Stimulated activated CD8-positive, alpha-beta memory T cell treated with anti-CD3 and anti-CD28 coated beads, Interleukin-15, amount 100 ng/mL, for 24 hours (primary cell): Measurements from ENCODE around the gene FOXJ1.

Experiments
- DNase-seq: peaks from one replicate; pipeline ENCODE4 v3.0.0-alpha.2; 2020; ENCODE audit warnings: low read depth

FOXJ1 gene

DNA sequence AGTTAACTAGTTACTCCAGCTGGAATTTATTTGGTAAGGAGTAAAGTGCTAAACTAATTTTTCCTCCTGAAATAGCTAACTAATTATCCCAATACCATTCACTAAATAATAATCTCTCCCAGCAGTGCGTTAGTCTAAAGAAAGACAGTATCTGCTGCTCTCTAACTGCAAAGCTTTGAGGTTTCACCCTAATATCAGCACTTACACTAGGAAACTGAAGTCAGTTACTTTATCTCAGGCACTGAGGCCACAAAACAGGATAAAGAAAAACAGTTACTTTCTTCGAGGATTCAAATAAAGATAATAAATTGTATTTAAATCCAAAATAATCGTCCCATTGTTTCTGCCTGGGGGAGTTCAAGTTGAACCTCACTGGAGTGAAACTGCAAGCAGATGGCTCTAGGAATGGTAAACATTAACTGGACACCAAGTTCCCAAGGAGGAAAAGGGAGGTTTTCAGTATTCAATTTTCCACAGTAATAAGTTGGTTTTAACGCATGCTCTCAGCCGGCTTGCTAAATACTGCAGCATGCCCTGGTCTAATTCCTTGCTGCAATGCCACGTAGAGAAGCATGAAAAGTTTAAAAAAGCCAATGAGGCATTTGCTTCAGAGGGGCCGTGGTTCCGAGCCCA, 20.0 kb upstream of the FOXJ1 start:
- DNase-seq = no peak

DNA sequence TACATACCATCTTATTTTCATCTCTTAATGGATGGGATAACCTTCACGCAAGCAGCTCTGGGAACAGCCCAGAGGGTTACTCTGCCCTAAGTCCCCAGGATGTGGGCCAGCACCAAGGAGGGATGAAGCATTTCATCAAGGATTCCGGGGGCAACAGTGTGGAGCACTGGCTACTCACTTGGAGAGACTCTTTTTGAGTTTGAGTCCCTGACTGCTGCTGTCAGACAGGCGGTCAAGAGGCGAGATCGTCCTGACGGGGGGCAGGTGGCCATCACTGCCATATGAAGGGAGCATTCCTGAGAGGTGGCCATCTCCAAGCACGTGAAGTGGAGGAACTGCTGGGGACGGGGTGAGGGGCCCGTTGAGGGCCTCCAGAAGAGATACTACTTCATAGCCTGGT, 18.1 kb upstream of the FOXJ1 start:
- DNase-seq = no peak

DNA sequence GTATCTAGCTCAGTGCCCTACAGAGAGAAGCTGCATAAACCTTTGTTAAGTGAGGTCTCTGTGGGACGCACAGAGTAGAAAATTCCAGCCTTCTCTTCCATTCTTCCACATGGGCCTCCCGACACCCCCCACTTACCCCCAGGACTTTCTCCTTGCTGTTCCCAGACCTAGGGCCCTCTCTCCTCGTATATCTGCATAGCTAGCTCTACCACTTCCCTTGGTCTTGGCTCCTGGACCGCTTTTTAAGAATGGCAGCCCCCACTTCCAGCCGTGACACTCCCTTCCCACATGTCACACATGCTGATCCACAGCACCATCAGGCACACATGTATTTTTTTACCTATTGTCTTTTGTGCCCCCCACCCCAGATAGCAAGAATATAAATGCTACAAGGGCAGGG, 16.7 kb upstream of the FOXJ1 start:
- DNase-seq = no peak

DNA sequence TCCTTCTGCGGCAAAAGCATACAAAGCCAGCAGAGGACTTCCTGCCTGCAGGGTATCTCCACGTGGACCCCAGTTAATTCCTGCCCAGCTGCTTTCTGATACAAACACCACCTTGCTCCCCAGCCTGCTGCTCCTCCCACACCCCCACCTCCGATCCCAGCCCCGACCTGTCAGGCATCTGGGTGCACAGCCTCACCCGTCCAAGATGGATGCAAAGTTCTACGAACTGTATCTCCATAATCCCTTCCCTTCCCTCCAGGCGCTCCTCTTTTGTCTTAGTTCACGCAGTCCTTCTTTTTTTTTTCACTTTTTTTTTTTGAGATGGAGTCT, 15.6 kb upstream of the FOXJ1 start:
- no peak for DNase-seq

DNA sequence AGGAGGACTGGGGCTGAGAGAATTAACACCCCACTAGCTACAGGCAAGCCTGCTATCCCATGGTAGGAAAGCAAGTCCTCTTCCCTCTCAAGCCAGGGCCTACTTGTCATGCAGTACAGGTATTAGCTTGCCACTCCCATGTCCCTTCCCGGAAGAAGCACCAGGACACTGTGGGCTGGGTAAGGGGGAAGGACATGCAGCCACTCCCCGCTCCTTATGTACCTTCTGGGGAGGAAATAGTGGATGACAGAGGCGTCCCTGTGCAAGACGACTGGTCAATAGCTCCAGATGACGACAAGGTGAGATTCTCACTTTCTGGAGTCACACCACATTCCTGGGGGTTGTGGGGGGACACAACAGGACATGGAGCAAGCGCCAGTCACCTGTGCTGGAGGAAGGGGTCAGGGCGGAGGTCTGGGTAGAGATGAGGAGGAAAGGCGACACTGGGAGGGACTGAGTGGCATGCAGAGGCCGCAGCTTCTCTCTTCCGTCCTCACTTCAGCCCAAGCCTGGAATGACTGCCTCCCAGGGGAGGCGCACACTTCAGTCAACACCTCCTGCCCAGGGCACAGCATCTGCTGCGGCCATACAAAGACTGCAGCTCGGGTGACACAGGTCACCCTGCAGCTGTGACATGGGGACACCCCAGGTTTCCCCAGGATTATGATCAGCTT, 15.1 kb upstream of the FOXJ1 start:
- no peak for DNase-seq

DNA sequence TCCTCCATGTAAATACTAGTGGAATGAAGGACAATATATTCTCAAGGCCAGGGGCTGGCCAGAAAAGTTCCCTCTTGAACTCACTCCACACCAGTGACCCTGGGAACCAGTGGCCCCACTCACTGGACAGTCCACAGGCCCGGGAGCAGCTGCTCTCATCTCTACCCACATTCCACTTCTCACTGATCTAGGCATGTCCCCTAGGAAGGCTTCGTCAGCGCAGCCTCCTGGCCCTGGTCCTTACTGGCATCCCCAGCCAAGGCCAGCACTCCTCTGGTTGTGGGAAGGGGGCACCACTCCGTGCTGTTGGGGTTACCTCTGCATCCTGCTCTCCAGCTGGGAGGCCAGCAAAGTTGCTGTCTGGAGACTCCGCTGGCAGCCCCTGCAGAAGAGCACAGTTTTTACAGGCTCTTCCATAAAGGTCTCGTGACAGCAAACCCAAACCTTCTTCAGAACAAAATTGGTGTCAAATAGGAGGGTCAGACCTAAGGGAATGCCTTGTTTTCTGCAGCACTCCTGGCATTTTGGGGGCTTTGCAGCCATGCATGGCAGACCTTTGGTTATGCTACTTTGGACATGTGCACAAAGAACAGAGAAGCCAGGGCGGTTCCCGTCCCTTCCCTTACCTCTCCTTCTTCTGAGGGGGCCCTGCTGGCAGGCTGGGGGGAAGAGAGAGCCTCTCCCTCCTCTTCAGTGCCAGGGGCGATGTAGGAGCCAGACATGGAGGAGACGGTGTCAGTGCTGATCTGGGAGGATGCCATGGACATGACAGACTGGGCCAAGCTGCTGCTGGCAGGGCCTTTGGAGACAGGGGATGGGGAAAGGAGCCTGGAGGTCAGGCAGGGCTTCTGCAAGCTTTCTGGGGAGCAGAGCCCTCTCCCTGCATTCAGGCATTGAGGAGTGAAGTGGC, 14.1 kb upstream of the FOXJ1 start:
- DNase-seq = no peak

DNA sequence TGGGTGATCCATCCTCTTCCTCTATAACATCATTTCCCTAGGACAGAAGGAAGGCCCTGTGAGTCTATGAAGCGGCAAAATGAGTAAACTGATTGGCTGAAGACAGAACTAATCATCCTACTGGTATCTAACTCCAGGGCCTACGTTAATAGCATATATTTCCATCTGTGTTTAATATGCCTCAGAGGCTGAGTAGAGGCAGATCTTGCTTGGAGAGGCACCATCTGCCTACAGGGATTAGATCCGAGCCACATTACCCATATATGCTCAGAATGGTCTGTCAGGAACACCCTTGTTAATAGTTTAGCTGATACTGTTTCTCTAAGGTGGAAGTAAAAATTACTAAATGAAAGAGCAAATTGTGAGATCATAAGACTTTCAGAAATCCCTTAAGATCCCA, 13.2 kb upstream of the FOXJ1 start:
- no peak for DNase-seq

DNA sequence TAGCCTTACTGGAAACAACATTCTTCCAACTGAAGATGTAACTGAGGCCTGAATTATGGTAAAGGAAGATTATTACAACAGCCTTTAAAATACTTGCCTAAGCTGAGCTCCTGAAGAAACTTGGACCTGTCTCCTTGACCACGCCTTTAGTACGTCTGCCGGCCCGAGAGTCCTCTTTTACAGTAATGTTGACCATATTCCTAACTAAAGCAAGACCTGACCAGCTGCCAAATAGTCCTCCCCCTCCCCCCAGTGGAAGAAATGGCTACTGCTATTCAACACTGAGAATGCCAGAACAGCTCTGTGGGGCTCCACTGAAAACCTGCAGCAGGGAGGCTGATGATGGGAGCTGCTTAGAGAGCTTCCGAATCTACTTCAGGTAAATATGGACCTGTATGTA, 12.6 kb upstream of the FOXJ1 start:
- DNase-seq = no peak

DNA sequence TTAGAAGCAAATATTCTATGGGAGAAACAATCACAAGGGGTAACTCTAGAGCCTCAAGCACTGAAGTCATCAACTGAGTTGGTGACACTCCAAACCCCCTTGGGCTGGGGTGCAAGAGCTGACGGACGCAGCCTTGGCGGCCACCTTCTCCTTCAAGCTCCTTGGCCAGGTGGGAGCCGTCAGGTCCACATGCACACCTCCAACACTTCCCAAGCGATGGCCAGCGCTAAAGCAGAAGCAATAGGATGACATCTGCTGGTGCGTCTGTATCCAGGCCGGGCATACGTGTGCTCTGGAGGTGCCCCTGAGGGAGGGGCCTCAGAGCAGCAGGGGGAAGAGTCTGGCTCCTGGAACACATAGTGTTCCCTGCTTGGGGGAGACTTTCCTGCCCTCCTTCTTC, 12.2 kb upstream of the FOXJ1 start:
- DNase-seq = no peak

DNA sequence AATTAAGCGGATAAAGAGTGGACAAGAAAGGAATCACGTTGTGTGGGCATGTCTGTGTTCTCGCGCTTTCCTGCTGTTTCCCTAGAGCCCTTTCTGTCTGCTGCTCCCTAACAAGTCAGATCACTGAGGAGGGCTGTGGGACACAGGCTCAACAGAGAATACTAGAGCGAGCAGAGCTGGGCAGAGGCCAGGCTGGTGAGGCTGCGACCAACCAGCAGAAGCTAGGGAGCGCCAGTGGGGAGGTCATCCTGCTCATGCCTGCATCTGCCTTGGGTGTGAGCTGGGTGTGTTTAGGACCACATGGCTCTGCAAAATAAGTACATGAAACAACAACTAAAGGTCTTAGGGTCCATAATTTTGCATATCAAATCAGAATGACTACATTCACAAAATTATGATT, 11.5 kb upstream of the FOXJ1 start:
- no peak for DNase-seq

DNA sequence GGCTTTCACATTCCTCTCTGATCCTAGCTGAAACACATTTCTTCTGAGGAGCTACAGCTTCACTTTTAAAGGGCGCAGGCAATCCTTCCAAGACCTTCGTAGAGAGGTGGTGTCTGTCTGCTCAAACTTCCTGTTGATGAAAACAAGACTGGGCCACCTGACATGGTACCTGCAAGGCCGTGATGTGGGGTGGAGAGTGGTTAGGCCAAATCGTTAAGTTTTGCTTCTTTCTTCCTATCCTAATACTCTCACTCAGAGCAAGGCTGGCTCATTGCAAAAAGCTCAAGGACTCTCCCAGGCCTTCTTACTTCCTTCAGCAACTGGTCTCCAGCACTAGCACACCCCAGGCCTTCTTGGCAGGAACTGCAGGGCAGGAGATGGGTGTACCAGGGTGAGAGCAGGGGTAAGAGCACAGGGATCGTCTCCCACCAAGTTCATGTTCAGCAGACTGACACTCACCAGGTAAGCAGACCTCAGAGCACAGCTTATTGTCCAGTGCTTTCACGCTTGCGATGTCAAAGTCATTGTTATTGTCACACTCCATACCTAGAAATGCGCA, 10.9 kb upstream of the FOXJ1 start:
- DNase-seq = no peak

DNA sequence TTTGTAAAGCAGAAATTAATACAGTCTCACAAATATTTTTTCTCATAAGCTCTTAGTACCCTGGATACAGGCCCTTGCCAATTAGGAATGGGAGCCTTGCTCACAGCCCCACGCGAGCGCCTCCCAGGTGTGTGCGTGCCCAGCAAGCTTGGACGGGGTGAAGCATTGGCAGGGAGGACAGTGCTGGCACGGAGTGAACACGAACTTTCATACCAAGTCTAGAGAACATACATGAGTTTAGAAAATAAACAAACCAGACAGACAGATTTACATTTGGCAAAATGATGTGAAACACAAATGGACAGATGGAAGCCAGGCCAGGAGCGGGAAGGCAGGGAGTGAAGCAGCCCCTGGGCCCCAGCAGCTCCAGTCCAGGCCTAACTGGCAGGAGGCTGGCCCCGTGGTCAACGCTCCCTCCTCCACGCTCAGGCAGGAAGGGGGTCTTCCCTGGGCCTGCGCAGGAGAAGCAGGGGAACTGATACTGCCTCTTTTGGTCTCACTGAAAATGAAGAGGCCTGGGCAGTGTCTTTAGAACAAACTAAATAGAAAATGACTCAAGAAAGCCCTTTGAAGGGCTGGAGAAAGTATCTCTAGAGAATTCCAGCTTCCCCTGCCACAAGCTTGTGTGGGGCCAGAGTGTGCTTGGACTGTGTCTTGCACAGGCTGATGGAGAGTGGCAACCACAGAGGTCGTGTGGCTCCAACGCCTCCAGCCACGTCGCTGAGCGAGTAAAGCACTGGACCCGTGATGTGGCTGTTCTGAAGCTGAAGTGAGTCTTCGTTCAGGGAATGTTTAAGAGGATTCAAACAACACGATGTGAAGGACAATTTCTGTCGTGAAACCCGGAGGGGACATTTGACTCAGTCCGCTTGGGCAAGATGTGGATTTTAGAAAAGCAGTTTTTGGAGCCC, 9.9 kb upstream of the FOXJ1 start:
- DNase-seq = no peak

DNA sequence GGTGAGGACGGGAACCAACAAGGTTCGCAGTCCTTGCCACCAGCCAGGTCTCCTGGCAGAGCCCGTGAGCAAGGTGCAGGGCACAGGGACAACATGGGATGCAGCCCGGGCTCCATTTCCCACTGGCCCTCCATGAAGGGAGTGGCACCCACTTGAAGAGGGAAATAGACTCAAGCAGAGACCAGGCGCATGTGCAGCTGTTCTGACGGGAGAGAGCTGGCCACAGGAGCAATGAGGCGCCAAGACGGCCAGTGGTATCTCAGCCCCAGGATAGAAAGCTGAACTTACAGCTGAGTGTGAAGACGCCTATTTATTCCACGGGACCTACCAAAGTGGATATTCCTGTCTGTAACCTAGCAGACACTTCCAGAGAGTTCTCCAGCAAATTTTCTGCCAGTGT, 8.2 kb upstream of the FOXJ1 start:
- no peak for DNase-seq

DNA sequence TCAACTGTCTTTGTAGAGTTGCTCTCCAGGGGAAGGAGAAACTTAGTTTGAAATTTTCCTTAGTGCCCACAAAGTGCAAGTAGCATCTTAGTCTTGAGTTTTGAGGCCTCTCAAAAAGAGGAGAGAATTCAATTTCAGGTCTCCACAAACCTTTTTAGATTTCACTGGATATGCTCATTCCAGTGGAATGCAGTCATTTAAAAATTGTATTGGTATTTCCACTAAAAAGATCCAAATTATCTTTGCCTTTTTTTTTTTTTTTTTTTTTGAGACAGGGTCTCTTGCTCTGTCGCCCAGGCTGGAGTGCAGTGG, 6.9 kb upstream of the FOXJ1 start:
- no peak for DNase-seq

DNA sequence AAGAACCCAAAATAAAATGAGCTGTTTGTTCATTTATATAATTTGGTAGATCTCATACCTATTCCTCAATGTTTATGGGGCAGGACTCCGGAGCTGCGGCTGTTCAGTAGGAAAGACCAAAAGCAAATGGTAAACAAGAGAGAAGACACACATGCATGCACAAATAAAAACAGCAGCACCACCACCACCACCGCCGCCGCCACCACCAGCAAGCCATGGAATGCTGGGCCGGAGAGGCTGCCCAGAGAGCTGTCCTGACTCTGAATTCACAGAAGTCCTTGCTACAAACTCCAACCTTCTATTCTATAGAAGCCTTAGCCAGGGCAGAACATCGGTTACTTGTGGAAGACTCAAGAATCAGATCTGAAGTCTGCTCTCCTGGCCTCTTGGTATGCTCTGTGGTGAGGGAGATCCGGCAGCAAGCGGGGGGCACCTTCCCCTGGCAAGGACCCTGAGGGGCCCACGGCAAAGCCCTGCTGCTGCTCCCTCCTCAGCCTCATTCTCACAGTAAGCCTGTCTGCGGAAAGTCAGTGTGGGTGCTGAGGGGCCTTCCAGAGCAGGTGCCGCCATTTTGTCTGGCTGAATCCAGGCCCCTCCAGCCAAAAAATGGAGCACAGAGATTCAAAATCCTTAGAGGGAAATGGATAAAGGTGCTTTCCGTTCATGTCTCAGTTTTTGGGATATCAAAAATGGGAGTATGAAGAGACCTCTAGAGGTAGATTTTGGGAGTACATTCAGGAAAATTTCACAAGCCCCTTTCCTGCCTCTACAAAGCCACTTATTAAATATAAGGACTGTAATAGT, 6.4 kb upstream of the FOXJ1 start:
- no peak for DNase-seq

DNA sequence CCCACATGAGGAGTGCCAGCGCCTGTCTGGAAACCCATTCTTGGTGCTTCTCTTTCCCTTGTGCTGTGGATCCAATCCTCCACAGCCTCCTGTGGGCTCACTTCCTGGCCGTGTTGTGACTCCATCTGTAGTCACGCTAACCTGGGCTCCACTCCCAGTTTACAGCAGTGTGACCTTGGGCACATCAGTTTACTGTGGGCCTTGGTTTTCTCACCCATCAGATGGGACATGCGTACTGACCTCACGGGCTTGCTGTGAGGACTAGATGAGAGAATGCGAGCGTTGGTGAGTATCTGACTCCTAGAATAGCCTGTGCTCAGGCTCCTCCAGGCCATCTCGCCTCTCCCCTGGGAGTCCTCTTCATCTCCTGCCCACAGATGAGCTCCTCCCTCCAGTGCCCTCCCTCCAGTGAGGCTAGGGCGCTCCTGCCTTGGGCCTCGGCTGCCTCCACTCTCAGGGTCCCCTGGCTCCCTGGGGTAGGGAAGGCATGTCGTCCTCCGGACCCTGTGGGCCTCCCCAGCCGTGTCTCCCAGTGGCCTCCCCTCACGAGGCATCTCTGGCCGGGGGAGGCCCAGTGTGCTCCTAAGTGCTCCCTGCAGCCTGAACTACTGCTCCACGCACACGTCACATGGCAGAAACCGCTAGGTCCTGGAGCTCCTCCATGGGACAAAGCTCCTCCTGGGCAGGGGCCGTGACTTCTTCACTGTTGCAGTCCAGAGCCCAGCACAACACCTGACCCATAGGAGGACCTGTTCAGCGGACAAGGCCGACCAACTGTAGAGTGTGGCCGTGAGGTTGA, 5.2 kb upstream of the FOXJ1 start:
- DNase-seq = no peak

DNA sequence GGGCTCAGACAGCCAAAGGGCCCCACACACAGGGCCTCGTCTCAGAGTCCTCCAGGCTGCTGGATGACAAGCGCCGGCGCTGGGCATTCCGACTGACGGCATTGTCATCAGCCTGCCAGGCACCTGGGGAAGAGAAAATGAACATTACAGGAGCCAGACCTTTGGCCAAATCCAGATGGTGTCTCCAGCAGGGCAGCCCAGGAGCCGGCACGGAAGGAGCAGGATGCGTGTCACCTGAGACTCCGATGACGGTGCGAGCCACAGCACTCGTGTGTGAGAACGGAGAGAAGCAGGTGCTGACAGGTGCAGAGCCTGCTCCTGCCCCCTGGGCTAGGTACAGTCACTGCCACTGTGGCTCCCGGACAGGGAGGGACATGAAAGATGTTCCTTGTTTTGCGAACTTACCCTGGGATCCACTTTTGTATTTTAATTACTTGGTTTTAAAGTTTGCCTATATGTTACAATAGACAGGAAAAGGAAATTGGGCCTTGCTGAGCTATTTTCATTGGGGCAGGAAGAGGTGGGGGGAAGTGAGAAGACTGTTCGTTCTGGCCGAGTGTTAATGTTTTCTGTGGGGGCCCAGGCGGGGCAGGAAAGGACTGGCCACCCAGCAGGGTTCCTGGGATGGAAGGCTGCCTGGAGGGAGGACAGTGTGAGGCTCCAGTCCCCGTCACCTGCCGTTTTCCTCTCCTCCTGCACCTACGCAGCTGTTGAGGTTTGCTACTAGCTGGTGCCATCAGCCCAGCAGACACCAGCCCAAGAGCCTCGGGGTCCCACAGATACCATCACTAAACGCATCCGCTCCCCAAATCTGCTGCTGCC, 4.4 kb upstream of the FOXJ1 start:
- no peak for DNase-seq

DNA sequence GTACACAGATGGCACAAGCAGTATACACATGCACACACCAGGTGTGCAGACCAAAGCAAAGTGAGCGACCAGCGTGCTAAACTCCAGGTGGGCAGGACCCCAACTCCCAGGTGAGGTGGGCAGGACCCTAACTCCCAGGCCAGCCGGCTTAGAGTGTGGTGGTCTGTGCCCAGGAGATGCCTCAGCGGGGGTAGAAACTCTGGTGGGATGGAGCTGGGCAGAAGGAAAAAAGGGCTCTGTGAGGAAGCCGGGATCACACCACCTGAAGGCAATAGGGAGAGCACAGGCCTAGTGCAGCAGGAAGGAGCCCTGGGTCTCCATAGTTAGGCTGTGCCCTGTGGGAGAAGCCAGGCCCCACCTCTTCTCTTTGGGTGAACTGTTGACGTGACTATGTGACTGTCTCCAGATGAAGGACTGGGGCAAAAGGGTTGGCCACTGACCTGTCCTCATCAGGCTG, 1.6 kb upstream of the FOXJ1 start:
- DNase-seq = no peak

DNA sequence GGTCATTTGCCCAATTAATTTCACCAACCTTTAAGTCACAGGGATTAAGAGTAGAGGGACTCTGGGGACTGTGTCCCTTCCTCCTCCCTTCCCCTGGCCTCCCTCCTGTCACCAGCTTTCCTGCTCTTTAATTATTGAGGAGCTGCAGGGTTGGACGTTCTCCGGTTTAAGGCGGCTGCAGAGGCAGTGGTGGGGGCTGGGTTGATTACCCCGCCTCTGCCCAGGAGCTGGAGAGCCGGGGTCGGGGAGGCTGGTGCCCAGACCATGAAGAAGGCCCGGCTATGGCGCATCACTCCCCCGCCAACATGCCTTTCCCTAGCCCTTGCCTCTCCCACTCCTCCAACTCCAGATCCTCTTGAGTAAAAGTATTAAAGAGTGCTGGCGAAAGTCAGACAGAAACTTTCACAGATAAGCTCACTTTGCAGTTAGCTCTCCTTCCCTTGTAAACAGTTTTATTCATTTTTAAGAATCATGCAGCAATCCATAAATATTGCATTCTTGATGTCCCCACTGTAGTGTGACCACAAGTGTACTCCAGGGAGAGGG, 1.1 kb upstream of the FOXJ1 start:
- no peak for DNase-seq
